HepG2 (cell line): ENCODE results near the gene ASH1L. TPM values are rescaled to one million over a fixed set of nuclear protein-coding genes. Genes with fewer than 3 reads are reported as not detected.
A peak's percentile ranks its signal among the peaks of the same experiment; 100 is the strongest.

ENCODE experiments used
- ARHGAP35 ChIP-seq: sonication (generic); formaldehyde crosslinking; IDR thresholded peaks from 2 replicates; pipeline ENCODE4 v1.9.0; 2022; ENCODE audit warnings: mild to moderate bottlenecking, inconsistent platforms, moderate library complexity, missing genetic modification reagents, borderline replicate concordance
- BCLAF1 ChIP-seq: fragments of 450-650 bp; IDR thresholded peaks from 2 replicates; pipeline ENCODE4 v1.6.1; 2017; ENCODE audit warnings: mild to moderate bottlenecking
- BORCS8-MEF2B ChIP-seq: sonication (generic); formaldehyde crosslinking; IDR thresholded peaks from 2 replicates; pipeline ENCODE4 v1.8.0; 2022; ENCODE audit warnings: mild to moderate bottlenecking, missing genetic modification reagents
- EHMT2 ChIP-seq: fragments of 200-600 bp; sonication (generic); IDR thresholded peaks from 2 replicates; pipeline ENCODE4 v1.7.0; 2017; ENCODE audit warnings: antibody characterized with exemption, low read depth, low read length, borderline replicate concordance
- ETV5 ChIP-seq: IDR thresholded peaks from 2 replicates; pipeline ENCODE4 v1.6.1; 2018; ENCODE audit warnings: missing biosample characterization, missing genetic modification reagents, inconsistent platforms, borderline replicate concordance
- GMEB2 ChIP-seq: IDR thresholded peaks from 2 replicates; pipeline ENCODE4 v1.6.1; 2016; ENCODE audit warnings: missing biosample characterization, missing genetic modification reagents, low read depth
- KDM6A ChIP-seq: IDR thresholded peaks from 2 replicates; pipeline ENCODE4 v1.6.1; 2016; ENCODE audit warnings: low read depth
- KLF13 ChIP-seq: sonication (generic); formaldehyde crosslinking; IDR thresholded peaks from 2 replicates; pipeline ENCODE4 v1.4.0; 2020; ENCODE audit warnings: mild to moderate bottlenecking, missing genetic modification reagents
- MAFF ChIP-seq: IDR thresholded peaks from 2 replicates; pipeline ENCODE4 v1.6.1; 2011; ENCODE audit warnings: low read depth, low read length, improper control_type of control experiment
- PAF1 ChIP-seq: IDR thresholded peaks from 2 replicates; pipeline ENCODE4 v1.6.1; 2016; ENCODE audit warnings: missing genetic modification reagents, missing compliant biosample characterization
- PHF5A ChIP-seq: IDR thresholded peaks from one replicate; pipeline ENCODE4 v1.6.1; 2018; ENCODE audit warnings: low read depth, missing genetic modification reagents; ENCODE audit not compliant: unreplicated experiment
- SMARCE1 ChIP-seq: fragments of 450-650 bp; IDR thresholded peaks from 2 replicates; pipeline ENCODE4 v1.6.1; 2017; ENCODE audit warnings: borderline replicate concordance
- TBX2 ChIP-seq: sonication (generic); formaldehyde crosslinking; IDR thresholded peaks from 2 replicates; pipeline ENCODE4 v1.5.0; 2020; ENCODE audit warnings: missing genetic modification reagents, mild to moderate bottlenecking, borderline replicate concordance
- TEF ChIP-seq: sonication (generic); formaldehyde crosslinking; IDR thresholded peaks from 2 replicates; pipeline ENCODE4 v1.5.0; 2020; ENCODE audit warnings: missing genetic modification reagents
- ZNF256 ChIP-seq: sonication (generic); formaldehyde crosslinking; conservative IDR thresholded peaks from 2 replicates; pipeline ENCODE4 v1.4.0; 2020; ENCODE audit warnings: missing genetic modification reagents
- ZNF512 ChIP-seq: sonication (generic); formaldehyde crosslinking; IDR thresholded peaks from 2 replicates; pipeline ENCODE4 v1.4.0; 2020; ENCODE audit warnings: mild to moderate bottlenecking, missing genetic modification reagents
- ZNF543 ChIP-seq: sonication (generic); formaldehyde crosslinking; IDR thresholded peaks from 2 replicates; pipeline ENCODE4 v1.4.0; 2020; ENCODE audit warnings: mild to moderate bottlenecking, missing genetic modification reagents
- ZNF567 ChIP-seq: sonication (generic); formaldehyde crosslinking; IDR thresholded peaks from 2 replicates; pipeline ENCODE4 v1.8.1; 2023; ENCODE audit warnings: mild to moderate bottlenecking, missing genetic modification reagents, borderline replicate concordance
- ZNF580 ChIP-seq: IDR thresholded peaks from 2 replicates; pipeline ENCODE4 v1.6.1; 2016; ENCODE audit warnings: low read depth, borderline replicate concordance
- ZNF747 ChIP-seq: sonication (generic); formaldehyde crosslinking; IDR thresholded peaks from 2 replicates; pipeline ENCODE4 v1.8.1; 2023; ENCODE audit warnings: missing genetic modification reagents, mild to moderate bottlenecking, borderline replicate concordance
- ZNF788 ChIP-seq: sonication (generic); formaldehyde crosslinking; IDR thresholded peaks from 2 replicates; pipeline ENCODE4 v1.5.0; 2020; ENCODE audit warnings: mild to moderate bottlenecking, missing genetic modification reagents, borderline replicate concordance
- ZSCAN29 ChIP-seq: sonication (generic); formaldehyde crosslinking; conservative IDR thresholded peaks from 2 replicates; pipeline ENCODE4 v1.4.0; 2020; ENCODE audit warnings: mild to moderate bottlenecking, missing genetic modification reagents
- polyA plus RNA-seq, 8 experiments: library from polyadenylated mRNA; depleted of rRNA in 3 of 8; stranded (reverse) in 7 of 8; unstranded in 1 of 8; fragments of >200 nt; fragmentation: Illumina TruSeq in 4 of 8; extraction: Trizol in 4 of 8; gene quantifications; 2 replicates each; pipeline versions ENCODE4 v1.2.1 to v1.2.3, GENCODE V29; 2011 to 2016; ENCODE audit warnings: low read depth in 4 of 8, missing spikeins in 1 of 8, mixed read lengths in 1 of 8; ENCODE audit not compliant: insufficient read depth in 1 of 8
- total RNA-seq, 5 experiments: library from RNA; depleted of rRNA; stranded (reverse); fragments of >200 nt; fragmentation: Illumina TruSeq; extraction: Trizol; gene quantifications; 2 replicates each; pipeline ENCODE4 v1.2.3, GENCODE V29; 2016; ENCODE audit warnings: low read depth in 1 of 5

Gene ASH1L
- total and polyA plus RNA-seq, 2 of the 13 experiments (the other 11 are each of a cell fraction or from before 2014, with no cell fraction given): 10.2 to 15.3 TPM

- no peak for TF ChIP-seq MAFF
- no peak for TF ChIP-seq KDM6A (CRISPR knock-in tag)
- TF ChIP-seq ZNF543: no peak
- TF ChIP-seq ZNF567 (CRISPR knock-in tag): no peak
- TF ChIP-seq ZNF512 (CRISPR knock-in tag): no peak
- TF ChIP-seq ZNF747: no peak
- TF ChIP-seq ZNF580 (CRISPR knock-in tag): peak; percentile 68; the same call in 1 of the 2 replicates
- no peak for TF ChIP-seq EHMT2
- TF ChIP-seq ZNF256 (CRISPR knock-in tag): no peak
- TF ChIP-seq KLF13 (CRISPR knock-in tag): no peak
- TF ChIP-seq GMEB2 (CRISPR knock-in tag): no peak
- no peak for TF ChIP-seq SMARCE1
- no peak for TF ChIP-seq BORCS8-MEF2B (CRISPR knock-in tag)
- TF ChIP-seq ARHGAP35 (CRISPR knock-in tag): no peak
- TF ChIP-seq TEF (CRISPR knock-in tag): no peak
- no peak for TF ChIP-seq ETV5 (CRISPR knock-in tag)
- TF ChIP-seq TBX2: no peak; the same call in 1 of the 2 replicates
- no peak for TF ChIP-seq BCLAF1
- no peak for TF ChIP-seq PAF1 (CRISPR knock-in tag)
- TF ChIP-seq PHF5A (CRISPR knock-in tag): no peak
- TF ChIP-seq ZSCAN29 (CRISPR knock-in tag): no peak
- TF ChIP-seq ZNF788 (CRISPR knock-in tag): peak; percentile 55; the same call in 1 of the 2 replicates
These were observed 47.1 kb upstream of the ASH1L start, which contains the start of gene MSTO1 (continued) for GRCh38 chr1:155609515-155610256.
